GM18951 (cell line): Measurements from ENCODE around the gene CD164L2.

Experiments used
- POLR2A ChIP-seq: IDR thresholded peaks from 4 replicates; pipeline ENCODE4 v1.6.1; 2011; ENCODE audit warnings: mild to moderate bottlenecking; ENCODE audit not compliant: insufficient read length, insufficient read depth; ENCODE audit errors: extremely low read depth
- in situ Hi-C: fragments of 300-500 bp; cut with MboI; formaldehyde crosslinking; loops from one replicate; pipeline ENCODE4 v1.12.0; 2022; ENCODE audit warnings: low sequenced_read_pairs, mixed read lengths, inconsistent platforms; ENCODE audit not compliant: unreplicated experiment

Gene CD164L2

GRCh38 chr1:27338751-27339150 is 44.4 kb downstream of the CD164L2 start:
- no peak for TF ChIP-seq POLR2A
- in situ Hi-C loops, result no loop called here

GRCh38 chr1:27336756-27337155 is 46.4 kb downstream of the CD164L2 start:
- in situ Hi-C loops, result no loop called here
- no peak for TF ChIP-seq POLR2A

- in situ Hi-C loops, result no loop called here
Observed at GRCh38 chr1:27335506-27336422, 47.4 kb downstream of the CD164L2 start.

GRCh38 chr1:27333717-27334279 is 49.3 kb downstream of the CD164L2 start:
- in situ Hi-C loops, result no loop called here
- TF ChIP-seq POLR2A, result no peak

More at GRCh38 chr1:27335506-27336422, 47.4 kb downstream of the CD164L2 start:
- no peak for TF ChIP-seq POLR2A

- in situ Hi-C loops, result no loop called here
- TF ChIP-seq POLR2A, result no peak
Observed at GRCh38 chr1:27332536-27333281, 50.4 kb downstream of the CD164L2 start.

GRCh38 chr1:27331922-27332321 is 51.2 kb downstream of the CD164L2 start:
- TF ChIP-seq POLR2A, result no peak

GRCh38 chr1:27331426-27331825 is 51.7 kb downstream of the CD164L2 start:
- TF ChIP-seq POLR2A, result no peak
- in situ Hi-C loops, result no loop called here

More at GRCh38 chr1:27331922-27332321, 51.2 kb downstream of the CD164L2 start:
- in situ Hi-C loops, result no loop called here

GRCh38 chr1:27330786-27331185 is 52.3 kb downstream of the CD164L2 start:
- in situ Hi-C loops, result no loop called here

More at GRCh38 chr1:27330786-27331185, 52.3 kb downstream of the CD164L2 start:
- TF ChIP-seq POLR2A, result no peak
